Measurements from ENCODE around the gene TMEM212.
"Not testable (repeated sequence)": the region's sequence is repeated elsewhere in the genome, so short reads cannot be mapped to it uniquely, and the experiment has no call there.

Gene TMEM212

DNA sequence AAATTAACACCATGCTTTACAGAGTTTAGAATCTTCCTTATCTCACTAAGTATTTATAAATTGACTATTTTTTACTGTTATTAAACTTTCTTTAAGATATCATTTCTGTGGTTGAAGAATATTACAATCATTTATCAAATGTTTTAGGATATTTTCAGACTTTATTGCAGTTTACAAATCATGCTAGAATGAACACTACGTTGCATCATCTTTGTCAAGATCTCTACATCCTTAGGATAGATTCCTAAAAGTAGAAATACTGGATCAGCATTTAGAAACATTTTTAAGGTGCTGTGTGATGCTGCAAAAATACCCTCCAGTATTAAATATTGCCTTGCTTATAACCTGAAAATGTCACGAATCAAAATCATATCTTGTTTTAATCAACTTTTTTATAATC lies 30.3 kb upstream of the TMEM212 start:
- in situ Hi-C loops (cut with MboI; ENCODE audit: low sequenced_read_pairs), result no loop called here

DNA sequence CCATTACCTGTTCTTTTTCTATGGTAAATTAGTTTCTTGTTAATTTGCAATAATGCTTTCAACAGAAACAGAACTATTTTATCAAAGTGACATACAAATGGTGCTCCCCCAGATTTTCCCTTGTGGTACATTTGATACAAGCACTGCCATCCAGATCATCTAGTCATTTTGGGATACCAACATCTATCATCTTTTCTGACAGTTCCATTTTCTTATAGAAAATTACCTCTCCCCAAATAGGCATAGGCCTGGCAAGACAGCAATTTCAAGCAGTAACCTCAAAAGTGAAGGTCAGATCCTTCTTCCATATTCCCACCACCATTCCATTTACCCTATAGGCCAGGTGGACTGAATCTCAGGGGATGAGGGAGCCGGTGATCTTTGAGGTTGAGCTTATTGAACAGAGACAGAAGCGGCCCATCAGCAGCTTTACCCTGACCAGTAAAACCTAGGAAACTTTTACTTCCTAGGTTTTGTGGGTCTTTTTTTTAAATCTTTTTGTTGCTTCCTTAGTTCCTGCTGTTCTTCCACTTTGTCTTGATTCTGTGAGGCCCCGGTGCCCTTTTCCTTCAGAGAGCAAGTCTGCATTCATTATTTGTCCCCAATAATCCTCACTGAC lies 29.8 kb upstream of the TMEM212 start:
- in situ Hi-C loops (cut with MboI; ENCODE audit: low sequenced_read_pairs), result no loop called here

DNA sequence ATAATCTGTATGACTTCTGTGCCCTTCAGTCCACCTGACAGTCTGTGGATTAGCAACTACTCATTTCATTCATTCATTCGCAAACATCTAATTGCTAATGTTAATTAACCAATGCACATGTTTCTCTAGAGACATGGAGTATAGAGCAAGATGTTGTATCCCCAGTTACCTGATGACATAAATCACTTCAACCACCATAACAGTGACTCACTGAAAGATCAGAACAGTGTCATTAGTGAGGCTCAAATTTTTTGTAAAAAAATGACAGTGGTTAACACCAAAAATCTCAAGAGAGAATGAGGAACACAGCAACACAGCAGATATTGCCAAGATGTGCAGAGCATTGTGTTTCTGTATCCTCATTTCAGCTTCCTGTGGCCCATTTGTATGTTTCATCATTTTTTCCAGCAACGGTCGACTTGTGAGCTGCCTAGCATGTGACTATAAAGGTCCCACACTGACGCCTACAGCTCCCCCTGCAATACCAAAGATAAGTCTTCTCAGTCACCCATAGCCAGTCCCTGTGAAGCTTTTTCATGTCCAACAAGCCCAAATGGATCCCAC lies 29.2 kb upstream of the TMEM212 start:
- in situ Hi-C loops (cut with MboI; ENCODE audit: low sequenced_read_pairs), result no loop called here

DNA sequence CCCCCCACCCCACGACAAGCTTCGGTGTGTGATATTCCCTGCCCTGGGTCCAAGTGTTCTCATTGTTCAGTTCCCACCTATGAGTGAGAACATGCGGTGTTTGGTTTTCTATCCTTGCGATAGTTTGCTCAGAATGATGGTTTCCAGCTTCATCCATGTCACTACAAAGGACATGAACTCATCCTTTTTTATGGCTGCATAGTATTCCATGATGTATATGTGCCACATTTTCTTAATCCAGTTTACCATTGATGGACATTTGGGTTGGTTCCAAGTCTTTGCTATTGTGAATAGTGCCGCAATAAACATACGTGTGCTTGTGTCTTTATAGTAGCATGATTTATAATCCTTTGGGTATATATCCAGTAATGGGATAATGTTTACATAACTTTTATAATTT lies 28.5 kb upstream of the TMEM212 start:
- in situ Hi-C loops (cut with MboI; ENCODE audit: low sequenced_read_pairs), result not testable (repeated sequence)

DNA sequence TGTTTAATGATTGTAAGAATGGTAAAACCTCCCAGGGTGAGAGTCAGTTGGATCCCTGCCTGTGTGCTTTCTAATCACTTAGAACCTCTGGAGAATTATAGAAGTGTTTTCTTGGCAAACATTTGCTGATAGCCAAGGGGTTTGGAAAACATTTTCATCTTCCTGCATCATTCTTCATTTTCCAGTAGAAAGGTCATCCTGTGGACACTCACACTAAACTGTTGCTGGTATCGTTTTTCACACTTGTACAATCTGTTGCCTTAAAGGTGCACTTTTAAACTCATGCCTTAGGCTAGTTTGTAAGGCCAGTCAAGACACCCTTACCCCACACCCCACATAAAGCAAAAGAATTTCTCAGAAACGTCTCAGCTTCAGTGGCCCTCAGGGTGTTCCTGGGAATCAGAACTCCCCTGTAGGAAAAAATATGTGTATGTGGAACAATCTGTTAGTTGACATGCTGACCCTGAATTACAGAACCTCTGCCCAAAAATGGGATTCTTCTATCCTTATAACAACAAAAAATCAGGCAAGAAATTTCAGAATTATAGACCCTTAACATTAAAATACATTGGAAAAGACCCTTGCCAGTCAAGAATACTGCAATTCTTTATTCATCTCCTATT lies 27.1 kb upstream of the TMEM212 start:
- in situ Hi-C loops (cut with MboI; ENCODE audit: low sequenced_read_pairs), result no loop called here

DNA sequence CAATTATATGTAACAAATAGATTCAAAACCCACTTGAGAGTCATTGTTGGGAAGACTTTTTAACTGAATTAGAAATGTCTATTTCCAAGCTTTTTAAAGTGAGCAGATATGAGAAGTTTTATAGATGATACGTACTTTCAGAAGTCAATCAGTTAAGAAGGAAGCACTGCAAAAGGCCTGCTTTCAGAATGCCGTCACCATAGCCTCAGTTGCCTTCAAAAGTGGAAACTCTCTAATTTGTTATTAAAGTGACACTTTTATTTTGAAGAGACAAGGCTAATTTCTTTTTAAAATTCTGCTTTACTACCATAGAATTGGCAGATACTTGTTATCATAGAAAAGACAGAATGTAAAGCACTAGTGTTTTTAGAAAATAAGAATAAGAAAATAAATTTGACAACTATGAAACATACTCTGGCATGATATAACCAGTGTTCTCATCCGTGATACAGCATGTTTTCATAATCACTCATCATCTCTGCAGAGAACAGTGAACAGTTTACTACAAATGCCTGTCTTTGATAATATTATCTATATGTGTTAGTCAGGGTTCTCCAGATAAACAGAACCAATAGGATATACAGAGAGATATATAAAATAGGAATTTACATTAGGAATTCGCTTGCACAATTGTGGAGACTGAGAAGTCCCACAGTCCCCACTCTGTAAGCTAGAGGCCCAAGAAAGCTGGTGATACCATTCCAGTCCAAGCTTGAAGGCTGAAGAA lies 25.9 kb upstream of the TMEM212 start:
- in situ Hi-C loops (cut with MboI; ENCODE audit: low sequenced_read_pairs), result no loop called here

DNA sequence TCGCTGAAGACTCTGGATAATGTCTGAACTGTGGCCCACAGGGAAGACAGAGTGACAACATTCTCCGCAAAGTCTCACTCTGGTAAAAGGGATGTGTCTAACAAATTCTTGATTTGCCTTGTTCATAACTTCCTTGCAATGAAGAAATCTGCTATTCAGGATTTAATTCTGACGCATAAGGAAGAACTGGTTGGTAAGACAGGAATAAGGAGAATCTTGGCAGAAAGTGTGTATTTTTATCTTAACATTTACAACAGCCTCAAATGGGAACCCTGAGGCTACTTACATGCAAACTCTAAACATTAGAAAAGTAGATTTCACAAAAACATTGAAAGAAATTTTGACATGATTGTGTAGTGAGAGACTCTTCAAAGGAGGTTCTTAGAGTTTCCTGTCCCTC lies 22.1 kb upstream of the TMEM212 start:
- in situ Hi-C loops (cut with MboI; ENCODE audit: low sequenced_read_pairs), result no loop called here

DNA sequence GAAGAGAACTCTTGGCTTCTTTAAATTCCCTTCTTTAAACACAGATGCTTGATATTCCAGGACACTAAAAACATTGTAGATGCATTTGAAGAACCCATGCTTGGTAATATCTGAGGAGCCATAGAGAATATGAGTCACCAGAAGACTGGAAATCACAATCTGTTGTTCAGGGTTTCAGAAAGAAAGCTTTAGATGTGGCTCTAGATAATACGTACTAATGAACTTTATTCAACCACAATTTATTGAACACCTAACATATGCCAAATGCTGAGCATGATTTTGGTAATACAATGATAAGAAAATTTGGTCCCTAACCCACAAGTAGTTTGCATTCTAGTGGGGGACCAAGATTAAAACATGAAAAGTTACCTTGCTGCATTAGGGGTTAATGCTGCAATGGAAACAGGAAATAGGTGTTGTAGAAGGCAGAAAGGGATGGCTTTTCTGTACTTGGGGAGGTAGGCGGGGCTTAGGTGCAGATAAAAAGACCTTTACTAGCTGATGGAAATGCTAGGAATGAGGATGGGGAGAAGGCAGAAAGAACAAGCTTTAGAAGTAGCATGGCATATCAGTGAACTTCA lies 21.3 kb upstream of the TMEM212 start:
- in situ Hi-C loops (cut with MboI; ENCODE audit: low sequenced_read_pairs), result no loop called here

DNA sequence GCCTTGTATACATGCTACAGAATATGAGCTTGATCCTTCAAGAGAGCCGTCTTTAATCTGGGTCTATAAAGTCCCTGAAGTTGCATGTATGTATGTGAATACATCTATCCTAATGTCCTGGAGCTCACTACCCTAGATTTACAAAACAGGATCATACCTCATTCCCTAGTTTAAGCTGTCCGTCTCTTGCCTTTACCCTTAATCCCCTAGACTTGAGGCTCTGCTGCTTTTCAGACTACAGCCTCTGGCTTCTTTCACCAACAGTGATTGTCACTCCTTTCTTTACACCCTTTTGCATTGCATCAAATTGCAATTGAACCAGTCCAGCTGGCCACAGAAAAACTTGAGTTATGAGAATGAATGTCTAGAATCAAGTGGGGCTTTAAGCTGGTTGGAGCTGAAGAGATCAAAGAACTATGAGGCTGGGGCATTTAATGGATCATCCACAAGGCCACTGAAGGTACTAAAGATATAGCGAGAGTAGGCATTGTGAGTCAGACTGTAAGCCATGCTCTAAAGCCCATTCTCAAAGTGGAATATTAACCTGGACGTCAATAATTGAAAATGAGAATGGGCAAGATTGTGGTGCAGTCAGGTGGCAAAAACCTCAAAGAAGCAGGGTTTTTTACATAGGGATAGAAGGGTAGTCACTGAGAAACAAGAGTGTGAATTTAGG lies 20.6 kb upstream of the TMEM212 start:
- in situ Hi-C loops (cut with MboI; ENCODE audit: low sequenced_read_pairs), result no loop called here

DNA sequence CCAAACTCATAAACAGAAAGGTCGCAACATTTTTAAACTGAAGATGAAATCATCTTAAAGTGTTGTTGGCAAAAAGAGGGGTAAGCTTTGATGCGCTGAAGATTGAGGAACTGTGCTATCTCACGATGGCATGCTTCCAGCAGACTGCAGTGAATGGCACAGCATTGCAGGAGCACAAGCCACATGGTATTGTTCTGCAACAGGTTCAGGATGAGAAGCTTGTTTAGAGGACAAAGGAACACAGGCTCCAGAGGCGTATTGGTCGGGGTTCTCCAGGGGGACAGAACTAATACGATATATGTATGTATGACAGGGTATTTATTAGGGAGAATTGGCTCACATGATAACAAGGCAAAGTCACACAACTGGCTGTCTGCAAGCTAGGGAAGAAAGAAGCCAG lies 19.0 kb upstream of the TMEM212 start:
- in situ Hi-C loops (cut with MboI; ENCODE audit: low sequenced_read_pairs), result no loop called here

DNA sequence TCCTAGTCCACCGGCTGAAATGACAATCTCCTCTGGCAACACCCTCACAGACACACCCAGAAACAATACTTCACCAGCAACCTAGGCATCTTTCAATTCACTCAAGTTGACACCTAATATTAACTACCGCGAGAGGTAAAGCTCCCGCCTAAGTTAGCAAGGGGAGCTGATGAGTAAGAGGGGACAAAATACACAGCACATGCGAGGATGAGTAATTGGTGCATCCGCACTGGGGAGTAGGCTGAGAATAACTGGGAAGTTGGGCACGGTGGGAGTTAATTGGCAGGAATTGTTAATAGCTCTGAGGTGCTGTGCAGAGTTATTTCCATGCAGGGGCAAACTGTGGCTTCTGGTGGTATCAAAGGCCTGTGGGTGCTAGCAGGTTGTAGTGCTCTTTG lies 18.3 kb upstream of the TMEM212 start:
- in situ Hi-C loops (cut with MboI; ENCODE audit: low sequenced_read_pairs), result no loop called here

DNA sequence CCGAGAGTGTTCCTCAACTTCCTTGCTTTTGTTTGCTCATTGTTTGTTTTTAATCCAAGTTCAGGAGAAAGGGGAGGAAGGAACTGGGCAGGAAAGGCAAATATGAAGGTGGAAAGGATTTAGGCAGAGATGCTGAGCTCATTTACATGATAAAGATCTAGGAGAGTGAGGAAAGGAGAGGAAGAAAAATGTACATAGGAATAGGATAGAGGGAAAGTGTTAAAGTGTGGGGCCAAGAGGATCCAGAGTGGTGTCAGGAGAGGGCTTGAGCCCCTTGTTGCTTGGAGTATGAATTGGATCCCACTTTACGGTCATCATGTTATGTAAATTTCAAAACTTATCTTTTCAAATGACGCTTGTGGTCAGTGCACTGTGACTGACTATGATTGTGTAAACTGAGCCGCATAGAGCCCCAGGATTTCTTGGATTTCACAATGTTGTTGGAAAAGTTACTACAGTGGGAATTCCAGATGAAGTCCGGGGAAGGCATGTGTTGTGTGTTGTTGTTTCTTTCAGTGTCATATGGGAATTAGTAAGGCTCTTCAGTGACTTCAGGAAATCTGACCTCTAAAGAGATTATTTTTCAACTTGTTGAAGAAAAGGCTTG lies 17.8 kb upstream of the TMEM212 start:
- in situ Hi-C loops (cut with MboI; ENCODE audit: low sequenced_read_pairs), result no loop called here

DNA sequence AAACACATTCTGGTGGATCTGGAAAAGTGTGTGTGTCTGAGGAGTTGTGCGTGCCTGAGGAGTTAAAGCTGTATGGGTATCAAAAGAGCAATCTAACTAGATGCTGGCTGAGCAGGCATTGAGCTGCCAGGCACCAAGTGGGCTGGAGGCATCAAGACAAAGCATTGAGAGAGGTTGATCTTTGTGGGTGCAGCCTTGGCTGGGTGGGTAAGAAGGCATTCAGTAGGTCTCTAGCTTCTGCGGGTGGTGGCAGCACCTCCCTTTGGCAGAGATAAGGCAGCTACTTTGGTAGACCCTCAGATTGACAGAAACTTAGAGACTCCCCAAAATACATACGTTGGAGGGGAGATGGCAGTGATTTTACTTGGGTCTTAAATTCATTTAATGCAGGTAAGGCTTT lies 15.8 kb upstream of the TMEM212 start:
- in situ Hi-C loops (cut with MboI; ENCODE audit: low sequenced_read_pairs), result no loop called here

DNA sequence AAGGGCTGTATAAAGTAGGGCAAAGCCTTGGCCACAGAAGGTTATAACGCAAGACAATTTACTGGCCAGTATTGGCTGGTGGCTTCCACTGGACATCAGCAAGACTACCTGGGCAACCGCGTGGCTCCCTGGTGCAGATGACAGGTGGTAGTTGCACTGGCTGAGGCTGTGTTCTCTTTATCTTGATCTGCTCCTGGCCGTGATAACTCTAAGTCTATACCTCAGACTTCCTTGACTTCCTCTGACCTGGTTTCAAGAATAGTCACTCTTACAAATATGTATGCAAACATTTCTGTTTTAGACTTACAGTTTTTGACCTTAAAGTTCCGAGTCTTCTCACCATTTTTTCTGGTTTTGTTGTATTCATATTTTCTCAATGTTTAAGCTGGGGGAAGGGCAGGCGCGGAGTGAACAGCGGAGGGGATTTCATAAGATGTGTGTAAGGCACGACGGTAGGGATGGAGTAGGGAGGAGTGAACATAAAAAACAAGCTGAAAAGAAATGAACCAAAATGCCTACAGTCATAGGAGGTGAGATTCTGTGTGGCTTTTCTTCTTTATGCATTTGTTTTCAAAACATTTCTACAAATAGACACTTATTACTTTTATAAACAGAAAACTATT lies 15.2 kb upstream of the TMEM212 start:
- in situ Hi-C loops (cut with MboI; ENCODE audit: low sequenced_read_pairs), result no loop called here

DNA sequence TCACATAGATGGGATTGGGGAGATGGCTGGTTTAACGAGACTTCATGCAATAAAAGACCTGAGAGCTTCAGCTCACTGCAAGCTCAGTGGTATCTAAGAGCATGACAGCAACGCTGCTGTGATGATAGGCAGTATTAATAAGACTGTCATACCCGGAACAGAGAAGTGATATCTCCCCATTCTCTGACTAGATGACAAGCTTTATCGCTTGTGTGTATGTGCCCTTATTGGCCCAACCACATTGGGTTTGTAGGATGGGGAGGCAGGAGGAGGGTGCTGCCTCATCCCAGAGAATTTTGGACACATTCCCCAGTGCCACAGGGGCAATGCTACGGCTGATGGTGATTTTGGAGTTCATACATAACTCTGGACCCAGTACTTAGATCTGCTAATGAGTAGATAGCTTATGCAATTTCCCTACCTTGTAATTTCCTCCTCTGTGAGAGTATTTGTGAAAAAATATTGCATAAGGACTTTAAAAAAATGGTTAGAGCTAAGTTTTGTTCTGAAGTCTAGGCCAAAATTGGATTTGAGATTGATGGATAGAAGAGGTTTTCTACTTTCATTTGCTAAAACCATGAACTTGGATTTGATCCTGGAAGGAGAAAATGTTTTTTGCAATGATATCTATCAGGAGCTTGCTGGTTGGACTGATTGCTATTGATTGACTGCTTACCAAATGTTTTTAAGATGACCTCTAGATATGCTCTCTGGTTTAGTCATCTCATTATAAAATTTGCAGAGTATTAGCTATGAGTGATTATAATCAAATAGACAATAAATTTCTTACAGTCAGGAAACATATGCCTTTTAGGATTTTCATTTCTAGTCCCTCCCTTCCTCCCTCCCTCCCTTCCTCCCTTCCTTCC lies 14.0 kb upstream of the TMEM212 start:
- in situ Hi-C loops (cut with MboI; ENCODE audit: low sequenced_read_pairs), result no loop called here

DNA sequence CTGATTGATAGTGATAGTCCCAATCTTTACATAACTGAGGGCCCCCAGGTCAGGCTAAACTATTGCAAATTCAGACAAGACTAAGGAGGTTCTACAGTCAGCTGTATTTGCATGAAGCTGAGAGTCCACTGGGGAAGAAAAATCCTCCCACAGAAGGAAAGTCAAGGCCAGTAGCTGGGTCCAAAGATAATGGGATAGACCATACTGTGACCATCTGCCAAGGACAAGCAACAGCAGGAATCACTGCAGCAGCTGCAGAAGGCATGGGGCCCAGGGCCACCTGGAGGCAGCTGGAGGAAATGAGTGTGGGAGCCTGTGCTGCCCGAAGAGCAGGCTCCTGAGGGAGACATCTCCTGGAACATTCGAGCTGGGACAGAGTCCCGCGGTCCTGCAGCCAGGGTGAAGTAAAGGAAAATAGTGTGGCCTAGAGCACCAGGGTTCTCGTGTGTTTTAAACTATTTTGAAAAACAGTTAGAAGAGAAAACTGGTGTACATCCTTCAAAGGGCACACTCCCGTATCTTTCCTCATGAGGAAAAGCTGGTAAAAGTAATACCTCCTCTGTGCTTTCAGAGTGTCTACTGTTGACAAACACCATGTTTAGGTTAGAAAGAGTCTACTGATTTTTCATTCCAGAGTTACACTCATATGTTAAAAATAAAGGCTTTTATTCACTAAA lies 13.2 kb upstream of the TMEM212 start:
- in situ Hi-C loops (cut with MboI; ENCODE audit: low sequenced_read_pairs), result no loop called here

DNA sequence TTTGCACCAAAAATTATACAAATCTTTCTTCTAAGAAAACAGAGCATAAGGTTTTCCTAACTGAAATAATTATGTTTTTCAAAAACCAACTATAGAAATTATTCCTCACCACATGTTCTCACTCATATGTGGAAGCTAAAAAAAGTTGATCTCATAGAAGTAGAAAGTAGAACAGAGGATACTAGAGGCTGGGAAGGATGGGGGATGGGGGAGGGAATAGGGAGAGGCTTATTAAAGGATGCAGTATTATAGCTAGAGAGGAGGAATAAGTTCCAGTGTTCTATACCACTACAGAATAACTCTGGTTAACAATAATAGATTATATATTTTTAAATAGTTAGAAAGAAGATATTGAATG lies 12.7 kb upstream of the TMEM212 start:
- in situ Hi-C loops (cut with MboI; ENCODE audit: low sequenced_read_pairs), result no loop called here

DNA sequence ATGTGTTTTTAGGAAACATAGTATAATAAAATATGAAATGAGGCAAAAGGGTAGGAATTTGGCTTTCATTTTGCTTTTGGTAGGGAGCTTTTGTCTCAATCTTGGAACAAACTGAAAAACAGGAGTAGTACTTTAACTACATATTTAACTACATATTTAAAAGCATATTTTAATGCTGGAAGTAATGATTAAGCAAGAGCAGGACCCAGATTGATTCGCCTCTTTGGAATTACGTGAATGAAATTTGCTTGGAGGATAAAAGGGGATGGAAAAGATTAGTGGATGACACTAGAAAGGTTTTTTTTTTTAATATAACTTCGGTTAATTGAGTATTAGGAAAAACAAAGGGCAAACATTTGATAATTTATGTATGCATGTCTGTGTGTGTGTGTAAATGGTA lies 11.2 kb upstream of the TMEM212 start:
- in situ Hi-C loops (cut with MboI; ENCODE audit: low sequenced_read_pairs), result no loop called here

DNA sequence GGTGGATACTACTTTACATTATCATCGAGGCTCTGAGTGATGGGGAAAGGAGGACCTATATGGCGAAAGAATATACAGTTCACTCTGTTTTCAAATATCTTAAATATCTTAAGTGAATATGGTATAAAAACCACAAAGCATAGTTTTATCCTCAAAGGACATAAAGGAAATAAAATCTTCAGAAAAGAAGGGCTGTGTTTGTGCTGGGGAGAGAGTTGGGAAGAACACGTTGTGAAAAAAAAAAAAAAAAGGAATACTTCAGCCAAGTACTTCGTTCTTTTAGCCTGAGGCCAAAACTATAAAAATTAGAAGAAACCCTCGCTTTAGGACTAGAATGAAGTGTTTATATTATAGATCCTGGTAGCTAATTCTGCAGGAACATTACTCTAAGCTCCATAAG lies 10.2 kb upstream of the TMEM212 start:
- in situ Hi-C loops (cut with MboI; ENCODE audit: low sequenced_read_pairs), result no loop called here
